Measurements from ENCODE around the gene SLC41A2.
"Not testable (repeated sequence)": the region's sequence is repeated elsewhere in the genome, so short reads cannot be mapped to it uniquely, and the experiment has no call there.

Gene SLC41A2

DNA sequence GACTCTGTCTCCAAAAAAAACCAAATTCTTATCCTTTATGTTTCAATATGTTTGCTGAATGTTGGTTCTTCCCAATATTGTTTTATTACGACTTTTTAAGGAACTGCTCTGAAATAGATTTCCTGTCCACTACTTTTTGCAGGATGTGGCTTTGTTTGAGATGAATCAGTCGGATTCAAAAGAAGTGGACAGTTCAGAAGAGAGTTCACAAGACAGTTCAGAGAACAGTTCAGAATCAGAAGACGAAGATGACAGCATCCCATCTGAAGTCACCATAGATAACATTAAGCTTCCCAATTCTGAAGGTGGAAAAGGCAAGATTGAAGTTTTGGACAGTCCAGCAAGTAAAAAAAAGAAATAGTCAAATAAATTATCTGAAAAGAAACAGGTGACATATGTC, 36.2 kb upstream of the SLC41A2 start:
- POLR2A ChIA-PET, result no interaction called here
- CTCF ChIA-PET, result no interaction called here
- TF ChIP-seq LEF1 (IDR thresholded peaks at IDR 0.05; ENCODE audit: borderline replicate concordance) (no peak), HDGF (IDR thresholded peaks at IDR 0.05; ENCODE audit: borderline replicate concordance) (no peak), TARDBP (IDR thresholded peaks at IDR 0.05) (no peak), FOXK2 (IDR thresholded peaks at IDR 0.05) (no peak), FOXA1 (IDR thresholded peaks at IDR 0.05) (no peak), ELF4 (IDR thresholded peaks at IDR 0.05) (no peak), PKNOX1 (IDR thresholded peaks at IDR 0.05) (no peak), ZNF384 (IDR thresholded peaks at IDR 0.05) (no peak), FOXM1 (IDR thresholded peaks at IDR 0.05; ENCODE audit: borderline replicate concordance) (no peak), SUZ12 (IDR thresholded peaks at IDR 0.05) (no peak), ARNT (IDR thresholded peaks at IDR 0.05) (no peak), SP1 (IDR thresholded peaks at IDR 0.05) (no peak), NFRKB (IDR thresholded peaks at IDR 0.05) (no peak), BHLHE40 (IDR thresholded peaks at IDR 0.05; ENCODE audit: borderline replicate concordance) (no peak), CTBP1 (IDR thresholded peaks at IDR 0.05; ENCODE audit: borderline replicate concordance) (no peak), L3MBTL2 (conservative IDR thresholded peaks at IDR 0.05) (no peak)
- no peak for DNase-seq (ENCODE audit: extremely low spot score)

GRCh38 chr12:104991565-104992128, 33.6 kb upstream of the SLC41A2 start:
- no peak for TF ChIP-seq FOXM1 (IDR thresholded peaks at IDR 0.05; ENCODE audit: borderline replicate concordance)
- no peak for TF ChIP-seq BHLHE40 (IDR thresholded peaks at IDR 0.05; ENCODE audit: borderline replicate concordance)
- TF ChIP-seq LEF1 (IDR thresholded peaks at IDR 0.05; ENCODE audit: borderline replicate concordance), result no peak
- no peak for TF ChIP-seq SP1 (IDR thresholded peaks at IDR 0.05)
- TF ChIP-seq L3MBTL2 (conservative IDR thresholded peaks at IDR 0.05), result no peak
- no peak for TF ChIP-seq SUZ12 (IDR thresholded peaks at IDR 0.05)
- TF ChIP-seq ELF4 (IDR thresholded peaks at IDR 0.05), result no peak
- TF ChIP-seq CTBP1 (IDR thresholded peaks at IDR 0.05; ENCODE audit: borderline replicate concordance), result no peak
- TF ChIP-seq HDGF (IDR thresholded peaks at IDR 0.05; ENCODE audit: borderline replicate concordance), result no peak
- TF ChIP-seq FOXA1 (IDR thresholded peaks at IDR 0.05), result no peak
- no peak for DNase-seq (ENCODE audit: extremely low spot score)
- ChIA-PET CTCF (no interaction called here), POLR2A (no interaction called here)

- ChIA-PET CTCF (no interaction called here), POLR2A (no interaction called here)
- no peak for TF ChIP-seq PKNOX1 (IDR thresholded peaks at IDR 0.05)
- TF ChIP-seq FOXK2 (IDR thresholded peaks at IDR 0.05), result no peak
- DNase-seq (ENCODE audit: extremely low spot score), result no peak
These were observed 32.9 kb upstream of the SLC41A2 start for GRCh38 chr12:104990950-104991349.

- TF ChIP-seq L3MBTL2 (conservative IDR thresholded peaks at IDR 0.05) (peak; percentile 79), SUZ12 (IDR thresholded peaks at IDR 0.05) (no peak), ZNF384 (IDR thresholded peaks at IDR 0.05) (no peak), HDGF (IDR thresholded peaks at IDR 0.05; ENCODE audit: borderline replicate concordance) (0 out of 2 replicates have a peak, but pooled peaks have one; percentile 42), BHLHE40 (IDR thresholded peaks at IDR 0.05; ENCODE audit: borderline replicate concordance) (no peak), FOXK2 (IDR thresholded peaks at IDR 0.05) (no peak), SP1 (IDR thresholded peaks at IDR 0.05) (no peak), ELF4 (IDR thresholded peaks at IDR 0.05) (peak; percentile 23; the same call in 1 of the 2 replicates), PKNOX1 (IDR thresholded peaks at IDR 0.05) (no peak)
- DNase-seq (ENCODE audit: extremely low spot score), result peak; percentile 95
- CTCF ChIA-PET, result no interaction called here
- POLR2A ChIA-PET, result interaction anchor here (0.7 to 0.9 kb wide), 2 partner anchors 9 to 317 kb away, joined by 3 read pairs; no protein-coding TSS in a partner anchor
These were observed 28.2 kb upstream of the SLC41A2 start, which contains the start of gene NOPCHAP1 for GRCh38 chr12:104986022-104986941. NOPCHAP1 (plus strand) TSS chr12:104986316; CDS start chr12:104986353, 37 bp downstream.

- ChIA-PET POLR2A (interaction anchor here (0.7 kb wide), 1 partner anchor 27 kb away, joined by 4 read pairs; the partner anchor contains the start of gene SLC41A2), CTCF (no interaction called here)
- no peak for DNase-seq (ENCODE audit: extremely low spot score)
- TF ChIP-seq PKNOX1 (IDR thresholded peaks at IDR 0.05), result no peak
- no peak for TF ChIP-seq SUZ12 (IDR thresholded peaks at IDR 0.05)
- no peak for TF ChIP-seq NFRKB (IDR thresholded peaks at IDR 0.05)
- TF ChIP-seq LEF1 (IDR thresholded peaks at IDR 0.05; ENCODE audit: borderline replicate concordance), result no peak
- TF ChIP-seq FOXA1 (IDR thresholded peaks at IDR 0.05), result no peak
- no peak for TF ChIP-seq BHLHE40 (IDR thresholded peaks at IDR 0.05; ENCODE audit: borderline replicate concordance)
- no peak for TF ChIP-seq ZNF384 (IDR thresholded peaks at IDR 0.05)
- no peak for TF ChIP-seq TARDBP (IDR thresholded peaks at IDR 0.05)
- TF ChIP-seq L3MBTL2 (conservative IDR thresholded peaks at IDR 0.05), result no peak
- TF ChIP-seq CTBP1 (IDR thresholded peaks at IDR 0.05; ENCODE audit: borderline replicate concordance), result no peak
- TF ChIP-seq FOXM1 (IDR thresholded peaks at IDR 0.05; ENCODE audit: borderline replicate concordance), result no peak
- TF ChIP-seq ELF4 (IDR thresholded peaks at IDR 0.05), result no peak
- TF ChIP-seq SP1 (IDR thresholded peaks at IDR 0.05), result no peak
- TF ChIP-seq ARNT (IDR thresholded peaks at IDR 0.05), result no peak
- TF ChIP-seq HDGF (IDR thresholded peaks at IDR 0.05; ENCODE audit: borderline replicate concordance), result no peak
- TF ChIP-seq FOXK2 (IDR thresholded peaks at IDR 0.05), result no peak
These were observed 27.1 kb upstream of the SLC41A2 start for GRCh38 chr12:104985206-104985605.

DNA sequence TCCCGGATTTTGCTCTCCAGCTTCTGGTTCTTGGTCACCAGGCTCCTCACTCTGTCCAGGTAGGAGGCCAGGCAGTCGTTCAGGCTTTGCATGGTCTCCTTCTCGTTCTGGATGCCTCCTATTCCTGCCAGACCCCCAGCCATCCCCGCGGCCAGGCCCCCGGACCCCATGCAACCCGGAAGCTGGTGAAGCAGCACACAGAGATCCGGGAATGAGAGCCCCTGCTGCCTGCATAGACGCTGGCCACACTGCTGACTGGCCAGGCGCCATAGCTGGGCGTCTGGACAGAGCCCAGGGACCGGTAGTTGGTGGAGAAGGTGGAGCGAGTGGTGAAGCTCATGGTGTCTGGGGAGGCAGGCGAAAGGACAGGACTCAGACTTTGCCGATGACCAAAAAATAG, 19.6 kb upstream of the SLC41A2 start:
- POLR2A ChIA-PET, result interaction anchor here (0.8 kb wide), 1 partner anchor 9 kb away, joined by 3 read pairs; no protein-coding TSS in a partner anchor
- DNase-seq (ENCODE audit: extremely low spot score); CTCF ChIA-PET: not testable (repeated sequence)

Data from HEK293T (cell line).